Activated naive CD8-positive, alpha-beta T cell treated with anti-CD3 and anti-CD28 coated beads for 36 hours (primary cell): ENCODE measurements around the gene MYH9. TPM values are rescaled to one million over a fixed set of nuclear protein-coding genes. Genes with fewer than 3 reads are reported as not detected.
"Not testable (repeated sequence)": the region's sequence is repeated elsewhere in the genome, so short reads cannot be mapped to it uniquely, and the experiment has no call there.

Experiments
- DNase-seq: peaks from one replicate; pipeline ENCODE4 v3.0.0; 2021
- H3K27ac Mint-ChIP-seq: one replicate; pipeline ENCODE4 v1.8.0; 2022; ENCODE audit warnings: mild to moderate bottlenecking, moderate library complexity, mixed read lengths
- H3K27me3 Mint-ChIP-seq: one replicate; pipeline ENCODE4 v1.8.0; 2022; ENCODE audit warnings: mild to moderate bottlenecking, mixed read lengths
- H3K36me3 Mint-ChIP-seq: one replicate; pipeline ENCODE4 v1.8.0; 2021; ENCODE audit warnings: mild to moderate bottlenecking, mixed read lengths
- H3K4me1 Mint-ChIP-seq: one replicate; pipeline ENCODE4 v1.8.0; 2021; ENCODE audit warnings: mixed read lengths
- H3K4me3 Mint-ChIP-seq: one replicate; pipeline ENCODE4 v1.8.0; 2022; ENCODE audit warnings: mild to moderate bottlenecking, moderate library complexity, mixed read lengths
- H3K9me3 Mint-ChIP-seq: one replicate; pipeline ENCODE4 v1.8.0; 2022; ENCODE audit warnings: mixed read lengths
- total RNA-seq, 2 experiments: library from RNA; stranded (reverse); gene quantifications; one replicate each; pipeline ENCODE4 v1.2.3, GENCODE V29; 2021

MYH9 gene
- total RNA-seq, 2 experiments from 2014 or later, result 551 to 554 TPM

DNA sequence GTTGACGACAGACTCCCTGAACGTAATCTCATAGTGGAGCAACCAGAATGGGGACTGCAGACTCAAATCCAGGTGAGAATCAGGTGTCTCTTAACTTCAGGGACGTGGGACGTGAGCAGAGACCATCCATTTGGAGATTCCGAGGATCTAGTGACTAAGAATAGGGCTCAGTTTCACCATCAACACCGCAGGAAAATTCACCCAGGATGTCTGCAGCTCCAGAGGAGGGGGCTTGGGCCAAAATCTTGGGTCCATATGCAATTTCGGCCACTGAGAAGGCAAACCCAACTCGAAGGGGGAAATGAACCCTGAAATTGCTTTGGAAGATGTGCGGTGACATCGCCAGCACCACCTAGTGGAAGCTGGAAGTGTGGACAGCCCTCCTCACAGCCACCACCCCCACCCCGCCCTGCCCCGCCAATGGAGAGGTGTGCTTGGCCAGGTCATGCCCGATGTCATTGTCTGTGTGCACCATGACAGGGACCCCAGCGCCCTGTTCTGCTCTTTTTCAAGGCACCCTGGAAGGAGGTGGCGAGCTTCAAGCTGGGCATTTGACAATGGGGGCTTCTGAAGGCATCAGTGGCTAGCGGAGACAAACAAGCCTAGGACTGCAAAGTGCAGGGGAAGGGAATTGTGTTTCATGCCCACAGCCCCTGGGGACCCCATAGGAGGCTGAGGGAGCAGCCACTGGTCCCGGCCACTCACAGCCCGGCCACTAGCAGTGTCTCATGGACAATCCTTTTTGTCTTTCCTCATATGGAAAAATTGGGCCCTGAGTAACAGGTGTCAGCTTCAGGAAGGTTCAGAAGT, 110.1 kb downstream of the MYH9 start:
- Mint-ChIP-seq H3K4me1 (peaks cover 35% of the 10 kb centered on the region), H3K9me3 (no peaks in the 10 kb centered on the region), H3K27ac (peak overlapping the region; percentile 62), H3K27me3 (no peaks in the 10 kb centered on the region), H3K36me3 (peaks cover 18% of the 10 kb centered on the region), H3K4me3 (no peak overlapping the region)
- peak; percentile 62 for DNase-seq

GRCh38 chr22:36274531-36274930, 113.2 kb downstream of the MYH9 start:
- Mint-ChIP-seq H3K9me3 (no peaks in the 10 kb centered on the region), H3K4me1 (peaks cover 33% of the 10 kb centered on the region), H3K27me3 (no peaks in the 10 kb centered on the region), H3K36me3 (peaks cover 2% of the 10 kb centered on the region), H3K4me3 (no peak overlapping the region), H3K27ac (no peak overlapping the region)
- no peak for DNase-seq

- H3K4me1 Mint-ChIP-seq, result peaks cover 16% of the 10 kb centered on the region
- H3K27me3 Mint-ChIP-seq, result not testable (repeated sequence)
These were observed 115.8 kb downstream of the MYH9 start for GRCh38 chr22:36271951-36272350.

DNA sequence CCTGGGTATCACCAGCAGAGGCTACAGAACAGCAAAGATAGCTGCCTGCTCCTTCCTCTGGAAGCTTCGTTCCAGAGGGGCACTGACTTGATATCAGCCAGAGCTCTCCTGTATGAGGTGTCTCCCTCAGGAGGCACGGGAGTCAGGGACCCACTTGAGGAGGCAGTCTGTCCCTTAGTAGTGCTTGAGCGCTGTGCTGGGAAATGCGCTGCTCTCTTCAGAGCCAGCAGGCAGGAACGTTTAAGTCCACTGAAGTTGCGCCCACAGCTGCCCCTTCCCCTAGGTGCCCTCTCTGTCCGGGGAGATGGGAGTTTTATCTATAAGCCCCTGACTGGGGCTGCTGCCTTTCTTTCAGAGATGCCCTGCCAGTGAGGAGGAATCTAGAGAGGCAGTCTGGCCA, 116.5 kb downstream of the MYH9 start:
- not testable (repeated sequence) for H3K36me3 Mint-ChIP-seq, H3K9me3 Mint-ChIP-seq, H3K4me1 Mint-ChIP-seq, H3K27me3 Mint-ChIP-seq, DNase-seq, H3K4me3 Mint-ChIP-seq, H3K27ac Mint-ChIP-seq

More at GRCh38 chr22:36271951-36272350, 115.8 kb downstream of the MYH9 start:
- H3K36me3 Mint-ChIP-seq, DNase-seq, H3K9me3 Mint-ChIP-seq, H3K4me3 Mint-ChIP-seq, H3K27ac Mint-ChIP-seq: not testable (repeated sequence)

- peaks cover 2% of the 10 kb centered on the region for H3K4me1 Mint-ChIP-seq
- H3K36me3 Mint-ChIP-seq, result no peaks in the 10 kb centered on the region
- no peak overlapping the region for H3K27ac Mint-ChIP-seq
- H3K9me3 Mint-ChIP-seq, result no peaks in the 10 kb centered on the region
- H3K27me3 Mint-ChIP-seq, result no peaks in the 10 kb centered on the region
- no peak for DNase-seq
- no peak overlapping the region for H3K4me3 Mint-ChIP-seq
These were observed 119.8 kb downstream of the MYH9 start for GRCh38 chr22:36267896-36268485.

- DNase-seq, result no peak
- no peaks in the 10 kb centered on the region for H3K36me3 Mint-ChIP-seq
- no peaks in the 10 kb centered on the region for H3K27me3 Mint-ChIP-seq
- H3K27ac Mint-ChIP-seq, result no peak overlapping the region
- no peak overlapping the region for H3K4me3 Mint-ChIP-seq
- no peaks in the 10 kb centered on the region for H3K4me1 Mint-ChIP-seq
- H3K9me3 Mint-ChIP-seq, result no peaks in the 10 kb centered on the region
These were observed 120.7 kb downstream of the MYH9 start for GRCh38 chr22:36267058-36267457.

DNA sequence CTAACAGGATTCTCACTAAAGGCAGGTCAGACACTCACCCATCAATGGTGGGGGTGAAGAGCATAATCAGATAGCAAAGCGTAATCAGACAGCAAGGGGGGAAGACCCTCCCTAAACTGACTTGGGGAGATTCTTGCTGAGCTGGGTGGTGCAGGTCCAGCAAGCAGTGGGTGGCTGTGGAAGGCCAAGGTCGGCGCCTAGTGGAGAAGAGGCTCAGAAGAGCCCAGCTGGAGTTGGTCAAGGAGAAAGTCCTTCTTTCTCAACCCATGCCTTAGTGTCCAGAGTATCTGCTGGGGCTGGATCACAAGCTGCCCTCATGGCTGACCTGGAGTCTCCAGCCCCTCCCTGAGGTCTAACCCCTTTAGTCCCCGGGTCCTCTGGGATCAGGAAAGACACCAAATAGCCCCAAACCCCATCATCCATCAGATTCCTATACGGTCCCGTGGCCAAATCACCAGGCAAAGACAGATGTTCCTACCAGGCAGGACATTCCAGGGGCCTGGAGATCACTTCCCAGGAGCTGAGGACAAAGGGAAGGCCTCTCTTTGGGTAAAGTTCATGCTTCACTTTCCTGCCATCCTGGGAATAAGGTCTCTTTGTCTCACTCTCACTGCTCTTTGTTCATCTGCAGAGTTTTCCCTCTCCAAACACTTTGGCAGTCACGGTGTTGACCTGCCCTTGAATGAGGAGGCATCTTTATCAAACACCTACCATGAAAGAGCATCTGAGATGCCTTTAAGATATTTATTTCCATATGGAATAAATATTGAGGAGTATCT, 123.7 kb downstream of the MYH9 start:
- not testable (repeated sequence) for DNase-seq, H3K36me3 Mint-ChIP-seq, H3K27me3 Mint-ChIP-seq, H3K9me3 Mint-ChIP-seq, H3K4me3 Mint-ChIP-seq, H3K27ac Mint-ChIP-seq, H3K4me1 Mint-ChIP-seq

DNA sequence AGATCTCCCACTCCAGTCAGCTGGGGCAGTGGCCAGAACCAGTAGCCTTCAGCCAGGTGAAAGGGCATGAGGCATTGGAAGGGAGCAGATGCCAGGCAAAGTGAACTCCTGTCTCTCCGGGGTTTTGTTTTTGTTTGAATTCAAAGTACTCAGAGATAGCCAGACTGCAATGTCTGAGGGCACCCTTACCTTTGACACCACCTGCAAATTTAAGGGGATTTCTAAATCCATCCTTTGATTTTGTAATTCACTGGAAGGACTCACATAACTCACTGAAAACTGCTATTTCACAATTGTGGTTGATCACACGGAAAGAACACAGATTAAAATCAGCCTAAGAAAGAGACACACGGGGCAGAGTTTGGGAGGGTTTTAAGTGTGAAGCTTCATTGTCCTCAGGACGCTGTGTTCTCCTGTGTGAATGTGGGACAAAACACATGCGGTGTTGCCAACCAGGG, 124.5 kb downstream of the MYH9 start:
- not testable (repeated sequence) for H3K4me3 Mint-ChIP-seq, H3K27me3 Mint-ChIP-seq, H3K9me3 Mint-ChIP-seq, DNase-seq, H3K27ac Mint-ChIP-seq
- Mint-ChIP-seq H3K36me3 (peaks cover 12% of the 10 kb centered on the region), H3K4me1 (peaks cover 11% of the 10 kb centered on the region)

DNA sequence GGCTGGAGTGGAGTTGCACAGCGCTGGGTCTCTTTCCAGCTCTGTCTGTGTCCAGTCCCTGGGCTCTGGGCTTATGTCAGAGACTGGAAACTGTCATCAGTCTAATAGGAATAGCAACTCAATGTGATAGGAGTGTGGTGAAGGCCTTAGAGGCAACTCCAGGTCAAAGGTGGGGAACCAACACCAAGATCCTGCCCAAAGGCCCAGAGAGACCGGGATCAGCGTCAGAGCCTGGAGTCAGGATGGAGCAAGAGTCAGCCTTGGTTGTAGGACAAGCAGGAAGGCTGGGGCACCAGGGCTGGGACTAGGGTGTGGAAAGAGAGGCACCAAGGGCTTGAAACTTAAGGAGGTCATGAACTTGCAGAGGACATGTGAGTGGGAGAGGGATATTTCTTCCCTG, 125.5 kb downstream of the MYH9 start:
- not testable (repeated sequence) for H3K27me3 Mint-ChIP-seq, DNase-seq, H3K27ac Mint-ChIP-seq, H3K9me3 Mint-ChIP-seq, H3K4me3 Mint-ChIP-seq
- Mint-ChIP-seq H3K36me3 (peaks cover 14% of the 10 kb centered on the region), H3K4me1 (peaks cover 15% of the 10 kb centered on the region)

DNA sequence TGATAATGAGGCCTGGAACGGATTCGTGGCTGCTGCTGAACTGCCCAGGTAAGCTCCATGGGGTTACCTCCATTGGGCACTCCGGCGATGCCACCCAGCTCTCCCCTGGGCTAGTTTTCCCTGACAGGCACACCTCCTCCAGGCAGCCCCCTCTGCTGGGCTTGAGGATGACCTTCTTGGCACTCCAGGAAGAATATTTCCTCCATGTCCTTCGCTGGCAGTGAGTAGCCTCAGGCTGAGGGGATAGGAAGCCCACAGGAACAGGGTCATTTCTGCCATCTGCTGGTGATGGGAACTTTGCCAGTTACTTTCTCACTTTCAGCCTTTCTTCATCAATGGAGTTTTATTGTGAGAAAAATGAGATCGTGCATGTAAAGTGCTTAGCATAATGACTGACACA, 126.1 kb downstream of the MYH9 start:
- DNase-seq, H3K4me3 Mint-ChIP-seq, H3K27ac Mint-ChIP-seq, H3K27me3 Mint-ChIP-seq, H3K9me3 Mint-ChIP-seq: not testable (repeated sequence)
- peaks cover 18% of the 10 kb centered on the region for H3K36me3 Mint-ChIP-seq
- H3K4me1 Mint-ChIP-seq, result peaks cover 22% of the 10 kb centered on the region

DNA sequence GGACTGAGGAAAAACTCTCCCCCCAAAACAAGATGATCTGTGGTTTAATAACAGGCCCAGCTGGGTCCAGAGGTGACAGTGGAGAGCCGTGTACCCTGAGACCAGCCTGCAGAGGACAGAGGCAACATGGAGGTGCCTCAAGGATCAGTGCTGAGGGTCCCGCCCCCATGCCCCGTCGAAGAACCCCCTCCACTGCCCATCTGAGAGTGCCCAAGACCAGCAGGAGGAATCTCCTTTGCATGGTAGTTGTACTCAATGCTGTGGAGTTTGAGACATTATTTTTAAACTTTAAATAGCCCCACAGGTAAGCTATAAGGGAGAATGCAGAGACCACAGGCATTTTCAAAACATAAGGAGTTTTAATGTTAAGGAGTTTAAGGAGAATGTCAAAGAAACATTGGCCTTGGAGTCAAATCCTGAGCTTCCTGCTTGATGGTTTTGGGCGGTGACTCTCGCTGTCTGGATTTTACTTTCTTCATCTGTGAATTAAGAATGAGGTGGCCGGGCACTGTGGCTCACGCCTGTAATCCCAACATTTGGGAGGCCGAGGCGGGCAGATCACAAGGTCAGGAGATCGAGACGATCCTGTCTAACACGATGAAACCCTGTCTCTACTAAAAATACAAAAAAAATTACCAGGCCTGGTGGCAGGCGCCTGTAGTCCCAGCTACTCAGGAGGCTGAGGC, 128.0 kb downstream of the MYH9 start:
- Mint-ChIP-seq H3K9me3 (no peaks in the 10 kb centered on the region), H3K27me3 (no peaks in the 10 kb centered on the region), H3K27ac (no peak overlapping the region), H3K36me3 (peaks cover 23% of the 10 kb centered on the region), H3K4me3 (no peak overlapping the region), H3K4me1 (peaks cover 36% of the 10 kb centered on the region)
- no peak for DNase-seq

DNA sequence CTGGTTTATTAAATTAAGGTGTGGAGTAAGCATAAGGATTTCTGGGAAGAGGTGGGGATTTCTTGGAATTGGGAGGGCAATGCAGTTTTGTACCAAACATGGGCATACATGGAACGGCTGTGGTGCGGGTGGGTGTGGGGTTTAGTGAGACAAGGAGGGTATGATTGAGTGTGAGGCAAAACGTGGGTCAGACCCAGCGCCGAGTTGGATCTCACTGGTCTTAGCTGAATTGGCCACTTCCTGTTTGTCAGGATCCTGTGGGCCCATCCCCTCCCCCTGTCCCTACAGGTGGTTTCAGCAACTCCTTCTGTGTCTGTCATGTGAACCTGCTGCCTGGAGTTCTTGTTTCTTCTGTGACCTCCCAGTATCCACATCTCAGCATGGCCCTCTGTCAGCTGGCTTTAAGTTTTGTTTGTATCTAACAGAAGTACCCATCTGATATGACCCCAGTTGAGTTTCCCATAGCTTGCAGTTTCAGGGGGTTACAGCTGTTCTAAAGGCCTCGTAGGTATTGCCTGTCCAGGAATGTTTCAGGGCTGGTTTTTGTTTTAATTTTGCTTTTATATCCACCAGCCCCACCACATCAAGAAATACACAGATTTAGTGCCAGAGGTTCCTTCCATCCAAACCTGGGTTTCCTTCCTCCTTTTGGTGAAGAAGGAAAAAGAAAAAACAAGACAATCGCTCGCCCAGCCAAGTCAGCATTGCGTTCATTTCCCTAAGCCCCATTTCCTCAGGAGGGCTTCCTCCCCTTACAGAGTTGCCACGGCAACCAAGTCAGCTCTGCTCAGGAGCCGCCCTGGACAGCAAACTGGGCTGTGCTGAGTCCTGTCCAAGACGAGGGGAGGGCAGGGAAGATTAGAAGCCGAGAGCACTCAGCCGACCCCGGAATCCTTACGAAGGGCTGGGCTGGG, 128.8 kb downstream of the MYH9 start:
- Mint-ChIP-seq H3K27ac (peak overlapping the region; percentile 87), H3K36me3 (peaks cover 26% of the 10 kb centered on the region), H3K4me3 (peak overlapping the region; percentile 35), H3K4me1 (peaks cover 43% of the 10 kb centered on the region), H3K9me3 (no peaks in the 10 kb centered on the region), H3K27me3 (no peaks in the 10 kb centered on the region)
- peak; percentile 30 for DNase-seq

DNA sequence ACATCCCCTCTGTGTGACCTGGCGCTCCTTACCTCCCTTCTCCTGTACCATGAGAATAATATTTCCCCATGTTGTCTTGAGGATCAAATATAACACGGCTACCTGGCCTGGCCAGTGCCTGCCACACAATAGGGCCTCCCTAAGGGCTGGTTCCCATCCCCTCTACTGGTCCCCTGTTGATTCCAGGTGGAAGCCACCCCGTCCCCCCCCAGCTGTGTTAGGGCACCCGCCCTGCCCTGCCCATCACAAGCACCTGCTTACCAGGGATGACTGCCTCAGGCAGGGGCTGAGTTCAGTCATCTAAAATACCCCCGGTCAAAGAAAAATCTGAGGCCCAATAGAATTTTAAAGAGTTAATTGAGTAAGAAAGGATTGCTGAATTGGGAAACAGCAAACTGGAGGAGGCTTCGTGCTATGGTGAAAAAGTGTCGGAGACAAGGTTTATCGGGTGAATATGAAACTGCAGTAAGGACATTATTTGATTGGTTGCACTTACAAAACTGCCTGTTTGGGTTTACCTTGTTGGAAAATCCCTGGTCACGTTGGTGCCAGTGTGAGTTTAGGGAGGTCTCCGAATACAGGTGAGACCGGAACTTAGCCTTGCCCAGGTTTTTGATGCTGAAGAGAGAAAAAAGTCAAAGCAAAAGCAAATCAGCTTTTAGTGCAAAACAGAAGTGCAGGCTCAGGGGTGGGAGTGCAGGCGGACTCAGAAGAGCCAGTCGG, 129.7 kb downstream of the MYH9 start:
- Mint-ChIP-seq H3K27ac (peak overlapping the region; percentile 87), H3K4me3 (peak overlapping the region; percentile 35), H3K27me3 (no peaks in the 10 kb centered on the region), H3K9me3 (no peaks in the 10 kb centered on the region), H3K4me1 (peaks cover 47% of the 10 kb centered on the region), H3K36me3 (peaks cover 27% of the 10 kb centered on the region)
- no peak for DNase-seq
